Measurements from ENCODE around the gene ALDH5A1.
"Not testable (repeated sequence)": the region's sequence is repeated elsewhere in the genome, so short reads cannot be mapped to it uniquely, and the experiment has no call there.

GRCh38 chr6:24511976-24512375, 17.2 kb downstream of the ALDH5A1 start:
- not testable (repeated sequence) for TF ChIP-seq POLR2A, POLR2AphosphoS5 (IDR thresholded peaks at IDR 0.05)
